Activated CD8-positive, alpha-beta memory T cell treated with anti-CD3 and anti-CD28 coated beads for 1 hour (primary cell): ENCODE results near the gene TMEM260.

Experiments
- DNase-seq, 2 donors: peaks; one replicate each; pipeline ENCODE4 v3.0.0-alpha.2; 2020; ENCODE audit warnings: low read depth in 1 of 2; ENCODE audit errors: extremely low read depth in 1 of 2

Gene TMEM260

DNA sequence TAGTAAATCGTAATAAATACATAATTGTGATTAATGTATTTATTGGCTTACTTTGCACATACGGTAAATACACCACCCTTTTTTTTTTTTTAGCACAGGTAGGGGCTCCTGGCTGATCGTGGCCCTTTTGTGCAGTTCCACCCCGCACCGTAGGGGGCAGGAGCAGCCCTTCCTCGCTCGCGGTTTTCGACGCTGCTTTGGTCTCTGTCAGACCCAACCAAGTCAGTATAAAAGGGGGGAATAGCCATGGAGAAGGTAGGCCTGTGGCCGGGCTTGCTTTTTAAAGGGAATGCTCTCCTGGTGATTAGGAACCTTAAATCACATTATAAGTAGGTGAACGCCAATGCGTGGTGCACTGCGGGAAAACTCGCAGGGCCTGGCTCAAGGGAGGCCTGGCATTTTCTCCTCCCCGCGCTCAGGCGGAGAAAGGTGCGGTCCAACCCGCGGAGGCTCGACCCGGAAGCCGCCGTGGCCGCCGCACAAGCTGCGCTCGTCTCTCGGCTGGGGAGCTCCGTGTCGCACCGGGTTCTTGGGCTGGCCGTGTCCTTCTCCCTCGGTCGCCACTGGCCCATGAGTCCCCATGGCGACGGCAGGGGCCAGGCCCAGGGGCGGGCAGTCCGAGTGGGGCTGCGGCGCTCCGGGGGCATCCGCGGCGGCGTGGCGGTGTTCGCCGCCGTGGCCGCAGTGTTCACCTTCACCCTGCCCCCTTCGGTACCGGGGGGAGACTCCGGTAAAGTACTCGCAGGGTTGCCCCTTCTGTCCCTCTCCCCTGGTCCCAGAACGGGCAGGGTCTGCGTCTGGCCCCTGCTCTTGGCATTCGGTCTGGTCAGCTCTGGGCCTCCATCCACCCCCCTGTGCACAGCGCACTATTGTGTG is at the start of gene TMEM260:
Gene TMEM260 (plus strand): TSS at position 454 of the 876 bp plus-strand sequence. CDS start 117 bp downstream, at position 571.
- DNase-seq = peak; percentile 76 to 84

DNA sequence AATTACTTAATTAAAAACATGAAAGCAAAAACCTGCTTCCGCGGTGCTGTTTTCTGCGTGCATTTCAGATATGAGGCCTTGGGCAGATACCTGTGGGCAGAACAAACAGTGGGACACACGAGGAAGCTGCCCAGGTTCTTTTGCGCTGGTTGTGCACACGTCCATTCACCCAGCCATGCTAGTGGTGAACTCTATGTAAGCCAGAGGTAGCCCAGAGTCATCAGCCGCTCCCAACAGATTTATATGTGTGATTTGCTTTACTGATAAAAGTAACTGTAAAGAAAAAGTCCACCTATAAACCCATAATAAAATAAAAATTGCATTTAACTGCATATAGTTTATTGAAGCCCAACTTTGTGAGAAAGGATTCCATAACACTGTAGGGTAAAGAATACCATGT is 47.1 kb upstream of the TMEM260 start:
- DNase-seq = no peak

DNA sequence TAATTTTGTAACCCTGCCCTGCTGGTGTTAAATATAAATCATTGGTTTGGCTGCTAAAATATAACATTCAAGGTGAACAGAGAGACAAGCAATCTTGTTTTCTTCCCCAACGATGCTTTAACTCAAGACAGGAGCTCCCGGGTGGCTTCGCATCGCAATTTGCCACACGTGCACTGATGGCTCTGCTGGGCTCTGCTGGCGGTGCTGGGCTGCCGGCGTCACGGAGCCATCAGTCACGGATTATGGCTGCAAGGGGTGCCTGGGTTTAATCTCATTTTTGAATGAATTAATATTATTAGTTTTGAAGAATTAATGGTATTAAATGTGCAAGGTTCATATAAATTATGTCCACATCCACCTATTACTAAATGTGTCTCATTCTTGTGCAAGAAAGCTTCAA is 44.9 kb upstream of the TMEM260 start:
- no peak for DNase-seq

DNA sequence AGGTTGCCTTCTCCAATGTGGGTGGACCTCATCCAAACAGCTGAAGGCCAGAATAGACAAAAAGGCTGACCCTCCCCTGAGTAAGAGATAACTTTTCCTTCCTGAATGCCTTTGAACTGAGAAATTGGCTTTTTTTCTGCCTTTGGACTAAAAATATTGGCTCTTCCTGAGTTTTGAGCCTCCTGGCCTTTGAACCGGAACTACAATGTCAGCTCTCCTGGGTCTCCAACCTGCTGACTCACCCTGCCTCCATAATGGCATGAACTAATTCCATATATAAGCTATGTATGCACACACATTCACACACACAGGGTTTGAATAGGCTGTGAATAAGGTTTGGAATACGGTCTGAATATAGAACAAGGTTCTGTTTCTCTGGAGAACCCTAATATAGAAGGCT is 39.7 kb upstream of the TMEM260 start:
- no peak for DNase-seq

DNA sequence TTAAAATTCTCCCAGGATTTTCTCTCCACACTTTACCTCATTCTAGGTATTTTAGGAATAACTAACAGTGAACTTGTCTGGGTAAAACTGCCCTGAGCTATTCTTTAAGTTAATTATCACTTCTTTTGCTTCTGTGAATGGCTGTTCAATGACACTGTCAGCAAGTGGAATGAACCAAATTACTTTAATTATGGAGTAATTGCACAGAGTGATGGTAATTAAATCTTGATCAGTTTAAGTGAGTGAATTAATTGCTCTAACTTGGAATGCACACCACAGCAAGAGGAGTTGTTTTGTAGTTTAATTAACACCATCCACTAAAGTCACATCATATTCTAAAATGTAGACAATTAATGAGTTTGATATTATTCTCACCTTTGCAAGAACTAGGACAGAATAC is 36.2 kb upstream of the TMEM260 start:
- no peak for DNase-seq

DNA sequence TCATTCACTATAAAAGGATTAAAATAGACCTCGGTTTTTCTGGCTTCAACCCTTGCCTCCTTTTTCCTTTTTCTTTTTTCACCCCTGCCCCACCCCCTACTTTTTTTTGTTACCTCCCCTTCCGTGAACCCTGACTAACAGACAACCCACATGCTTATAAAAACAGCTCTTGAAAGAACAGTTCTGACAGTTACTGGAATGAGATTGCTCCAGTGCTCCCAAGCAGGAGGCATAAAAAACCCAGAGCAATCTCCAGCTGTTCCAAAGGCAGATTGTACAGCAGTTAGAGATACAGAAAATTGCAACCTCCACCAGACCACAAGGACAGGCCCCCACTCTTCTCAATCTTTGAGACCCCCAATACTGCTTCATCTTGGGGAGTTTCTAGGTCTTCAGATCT is 29.9 kb upstream of the TMEM260 start:
- DNase-seq = no peak

DNA sequence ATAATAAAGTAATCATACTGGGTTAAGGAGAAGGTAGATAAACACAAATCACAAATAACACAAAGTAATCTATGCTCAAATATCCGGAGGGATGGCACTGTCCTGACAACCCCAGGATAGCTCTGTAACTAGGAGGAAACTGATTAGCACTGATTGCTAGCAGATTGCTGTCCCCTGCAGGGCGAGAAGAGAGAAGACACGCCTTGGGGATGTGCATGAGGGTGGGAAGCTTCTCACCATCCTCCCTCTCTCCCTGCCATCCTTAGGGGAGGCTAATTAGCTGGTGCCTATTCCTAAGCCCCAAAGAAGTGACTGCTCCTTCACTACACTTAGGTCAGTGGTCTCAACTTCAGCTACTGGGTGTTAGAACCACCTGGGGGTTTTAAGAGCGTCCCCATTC is 27.0 kb upstream of the TMEM260 start:
- DNase-seq = no peak

DNA sequence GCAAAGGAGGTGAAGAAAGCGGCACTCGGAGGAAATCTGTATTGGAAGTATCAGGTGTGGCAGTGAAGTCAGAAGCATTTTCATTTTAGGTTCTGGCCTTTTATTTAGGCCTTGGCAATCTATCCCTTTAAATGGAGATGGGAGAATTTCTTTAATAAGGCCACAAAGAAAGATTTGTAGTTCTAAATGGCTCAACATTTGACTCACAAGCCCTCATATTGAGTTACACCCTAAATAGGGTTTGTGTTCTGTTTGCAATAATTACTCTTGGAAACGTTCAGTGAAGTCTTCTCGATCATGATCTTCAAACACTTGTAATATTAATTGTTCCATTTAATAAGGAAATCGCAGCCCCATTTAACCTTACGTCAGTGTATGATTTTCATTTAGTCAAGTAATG is 25.3 kb upstream of the TMEM260 start:
- no peak for DNase-seq

DNA sequence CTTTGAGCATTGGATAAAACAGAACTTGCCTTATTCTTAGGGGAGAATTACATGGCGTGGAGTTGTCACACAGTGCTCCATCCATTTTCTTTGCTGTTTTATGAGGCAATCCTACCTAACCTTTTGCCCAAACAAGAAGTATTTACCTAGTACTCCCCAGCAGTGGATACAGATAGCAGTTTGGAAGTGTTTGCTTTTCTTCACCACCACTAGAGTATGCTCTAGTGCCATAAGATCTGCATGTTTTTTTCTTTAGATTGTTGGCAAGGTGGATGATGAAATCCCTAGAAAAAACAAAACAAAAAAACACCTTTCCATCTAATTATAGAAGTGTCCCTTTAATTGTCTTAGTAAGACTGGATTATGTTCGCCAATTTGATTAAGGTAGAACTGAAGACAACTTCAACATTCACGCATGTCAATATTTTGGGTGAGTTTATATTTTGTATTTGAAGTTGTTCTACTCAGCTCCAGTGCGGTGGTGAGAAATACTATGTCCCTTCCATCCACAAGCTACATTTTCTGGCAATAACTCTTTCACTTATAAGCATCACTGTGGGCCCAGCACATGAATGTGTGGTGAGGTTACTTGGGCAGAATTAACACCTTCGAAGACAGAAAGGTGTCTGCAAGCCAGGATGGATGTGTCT is 23.6 kb upstream of the TMEM260 start:
- no peak for DNase-seq

DNA sequence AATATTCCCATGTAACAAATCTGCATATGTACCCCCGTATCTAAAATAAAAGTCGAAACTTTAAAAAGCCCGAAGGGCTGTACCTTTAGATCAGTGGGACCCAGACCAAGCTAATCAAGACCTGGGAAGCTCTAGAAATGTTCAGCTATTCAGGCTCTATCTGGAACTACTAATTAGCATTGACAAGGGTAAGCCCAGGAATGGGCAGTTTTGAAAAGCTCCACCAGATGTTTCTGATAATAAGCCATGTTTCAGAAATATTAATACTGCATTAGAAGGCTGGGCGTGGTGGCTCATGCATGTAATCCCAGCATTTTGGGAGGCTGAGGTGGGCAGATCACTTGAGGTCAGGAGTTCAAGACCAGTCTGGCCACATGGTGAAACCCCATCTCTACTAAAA is 20.4 kb upstream of the TMEM260 start:
- DNase-seq = no peak

DNA sequence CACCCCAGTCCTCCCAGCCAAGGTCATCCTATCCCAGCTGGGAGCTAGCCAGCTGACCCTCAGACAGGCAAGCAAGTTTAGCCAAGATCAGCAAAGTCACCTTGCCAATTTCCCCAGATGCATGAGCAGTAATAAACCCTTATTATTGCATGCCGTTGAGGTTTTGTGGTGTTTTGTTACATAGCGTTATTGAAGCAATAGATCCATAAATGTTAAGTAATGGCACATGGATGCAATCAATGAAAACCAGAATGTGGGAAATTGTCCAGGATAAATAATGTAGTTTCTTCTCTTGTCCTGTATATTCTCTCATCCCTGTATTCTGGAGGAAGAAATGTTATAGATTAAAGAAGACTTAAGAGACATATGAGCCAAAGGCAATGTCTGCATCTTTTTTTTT is 18.0 kb upstream of the TMEM260 start:
- no peak for DNase-seq

DNA sequence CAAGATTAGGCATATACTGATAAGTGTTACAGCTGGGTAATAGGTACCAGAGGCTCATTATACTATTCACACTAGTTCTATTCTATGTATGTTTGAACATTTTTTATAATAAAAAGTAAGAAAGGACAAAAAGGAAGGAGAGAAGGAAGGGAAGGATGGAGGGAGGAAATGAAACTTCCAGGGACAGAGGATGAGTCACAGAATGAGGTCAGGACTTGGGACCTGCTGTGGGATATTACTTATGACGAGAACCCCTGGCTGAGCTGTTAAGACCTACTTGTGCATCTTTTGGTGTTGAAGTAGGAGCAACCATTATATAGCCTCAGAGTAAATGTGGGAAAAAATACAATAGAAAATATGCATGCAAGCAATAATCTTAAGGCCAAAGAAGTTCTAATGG is 16.7 kb upstream of the TMEM260 start:
- DNase-seq = no peak

DNA sequence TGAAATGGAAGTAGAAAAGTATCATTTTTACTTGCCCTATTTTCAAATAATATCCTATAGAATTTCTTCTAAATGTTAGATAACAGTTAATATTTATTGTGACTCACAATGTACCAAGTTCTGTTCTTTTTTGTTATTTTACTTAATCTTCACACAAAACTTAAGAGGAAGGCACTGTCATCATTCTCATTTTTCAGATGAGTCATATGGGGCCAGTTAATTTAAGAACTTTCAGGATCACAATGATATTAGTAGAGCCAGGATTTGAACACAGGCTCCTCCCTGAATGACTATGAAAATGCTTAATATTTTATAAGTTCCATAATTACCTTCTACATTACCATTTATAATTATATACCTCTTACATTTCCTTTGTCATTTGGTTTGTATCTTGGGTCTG is 10.4 kb upstream of the TMEM260 start:
- DNase-seq = no peak

DNA sequence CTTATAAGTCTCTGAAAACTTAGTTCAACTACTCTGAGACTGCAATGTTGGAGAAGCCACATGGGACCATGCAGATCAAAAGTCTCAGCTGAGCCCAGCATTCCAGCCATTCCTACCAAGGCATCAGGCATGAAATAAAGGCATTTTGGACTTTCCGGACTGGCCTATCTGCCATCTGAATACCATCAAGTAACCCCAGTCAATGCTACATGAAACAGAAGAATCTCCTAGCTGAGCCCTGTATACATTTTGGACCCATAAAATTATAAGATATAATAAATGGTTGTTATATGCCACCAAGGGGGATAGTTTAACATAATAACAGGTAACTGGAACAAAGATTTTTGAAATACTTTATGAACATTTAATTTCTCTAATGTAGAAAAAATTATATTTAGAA is 9.3 kb upstream of the TMEM260 start:
- no peak for DNase-seq

DNA sequence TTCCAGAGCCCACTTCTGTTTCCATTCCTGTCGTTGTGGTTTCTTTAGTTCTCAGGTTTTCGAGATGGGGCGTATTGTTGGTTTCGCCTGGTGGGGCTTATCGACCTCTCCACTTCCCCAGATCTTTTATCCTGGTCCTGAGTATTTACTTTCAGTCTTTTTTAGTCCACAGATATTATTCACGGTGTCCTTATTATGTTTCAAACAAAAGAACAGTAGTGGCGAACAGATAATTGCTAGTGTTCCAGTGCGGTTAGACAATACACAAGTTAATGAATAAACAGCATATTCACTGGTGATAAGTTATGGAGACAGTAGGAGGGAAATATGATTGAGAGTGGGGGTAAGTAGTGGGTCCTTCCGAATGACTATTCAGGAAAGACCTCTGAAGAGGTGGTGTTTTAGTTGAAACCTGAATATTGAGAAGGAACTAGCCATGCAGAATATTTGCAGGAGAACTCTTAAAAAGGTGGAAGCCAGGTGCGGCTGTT is 668 bp downstream of the TMEM260 start:
- DNase-seq = no peak

DNA sequence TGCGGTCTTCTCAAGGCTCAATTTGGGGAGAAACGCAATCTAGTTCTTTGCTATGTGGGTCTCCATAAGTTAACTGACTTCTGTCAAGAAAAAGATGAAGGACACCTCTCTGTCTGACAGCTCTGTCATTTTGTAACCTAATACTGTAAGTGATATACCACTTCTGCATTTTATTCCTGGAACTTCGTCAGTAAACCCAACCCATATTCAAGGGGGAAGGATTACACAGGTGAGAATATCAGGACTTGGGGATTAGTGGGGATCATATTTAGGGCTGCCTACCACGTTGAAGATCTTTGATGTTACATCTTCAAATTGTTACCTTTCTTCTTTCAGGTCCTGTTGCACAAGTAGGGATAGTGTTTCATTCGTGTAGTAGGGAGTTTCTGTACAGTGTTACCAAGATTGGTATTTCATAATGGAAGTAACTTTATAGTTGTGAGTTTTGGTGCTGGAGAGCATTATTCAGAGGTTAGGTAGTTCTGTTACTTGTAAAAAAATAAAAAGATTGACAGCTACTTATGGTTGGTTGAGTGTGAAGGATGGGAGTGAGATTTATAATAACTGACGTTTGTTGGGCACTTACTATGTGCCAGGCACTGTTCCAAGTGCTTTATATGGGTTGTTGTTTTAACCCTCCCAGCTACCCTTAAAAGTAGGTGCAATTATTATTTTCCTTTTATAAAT is 1.6 kb downstream of the TMEM260 start:
- DNase-seq = no peak

DNA sequence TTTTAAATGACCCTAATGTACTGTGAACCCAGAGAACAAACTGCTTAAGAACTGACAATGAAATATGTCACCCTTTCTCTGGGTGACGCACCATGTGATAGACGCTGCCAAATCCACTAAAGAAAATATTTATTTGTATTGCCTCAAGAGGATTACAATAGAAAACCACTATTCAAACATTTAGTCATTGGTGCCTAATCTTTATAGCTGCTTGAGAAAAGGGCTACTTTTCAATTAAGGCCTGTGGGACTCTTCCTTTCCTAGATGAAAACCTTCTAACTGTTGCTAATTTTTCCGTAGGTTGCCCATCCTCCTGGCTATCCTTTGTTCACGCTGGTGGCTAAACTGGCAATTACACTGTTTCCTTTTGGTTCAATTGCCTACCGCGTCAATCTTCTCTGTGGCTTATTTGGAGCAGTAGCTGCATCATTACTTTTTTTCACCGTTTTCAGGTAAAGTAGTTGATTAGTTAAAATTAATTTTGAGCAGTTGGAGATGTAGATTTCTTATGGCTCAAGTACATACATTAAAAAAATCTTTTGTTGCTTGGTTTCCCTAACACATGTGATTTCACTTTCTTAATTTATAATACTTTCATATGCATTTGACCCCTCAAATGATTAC is 6.0 kb downstream of the TMEM260 start:
- DNase-seq = no peak

DNA sequence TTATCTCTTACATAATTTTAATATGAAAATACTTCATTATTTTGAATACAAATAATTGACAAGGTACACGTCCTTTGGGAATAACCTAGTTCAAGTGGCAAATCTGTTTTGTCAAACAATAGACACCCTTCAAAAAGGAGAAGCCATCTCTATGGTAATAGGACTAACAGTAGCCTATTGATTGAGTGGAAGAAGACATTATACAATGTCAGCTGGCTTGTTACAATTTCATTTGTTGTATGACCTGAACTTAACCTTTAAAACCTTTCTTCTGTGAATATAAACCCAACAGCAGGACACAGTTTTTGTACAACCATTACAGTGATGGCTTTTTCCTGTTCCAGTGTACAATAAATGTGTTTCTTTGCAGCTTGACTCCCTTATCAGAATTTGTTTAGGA is 8.1 kb downstream of the TMEM260 start:
- no peak for DNase-seq

DNA sequence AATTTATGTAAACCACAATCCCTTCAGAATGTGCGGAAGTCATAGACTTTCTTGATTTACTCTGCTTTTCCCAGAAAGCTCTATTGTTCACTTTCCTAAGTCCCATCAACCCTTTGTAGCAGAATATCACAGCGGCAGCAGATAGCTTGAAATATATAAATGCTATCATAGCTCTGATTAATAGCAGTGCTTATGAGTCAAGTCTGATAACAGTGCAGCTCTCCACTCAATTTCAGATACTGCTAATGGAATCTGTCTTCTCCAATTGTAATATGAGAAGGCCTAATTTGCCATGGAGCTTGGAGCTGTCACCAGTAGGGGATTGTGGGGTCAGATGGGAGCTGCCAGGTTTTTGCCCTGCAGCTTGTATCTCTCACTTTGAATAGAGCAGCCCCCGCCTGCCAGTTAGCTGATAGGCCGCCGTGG is 10.9 kb downstream of the TMEM260 start:
- DNase-seq = no peak

DNA sequence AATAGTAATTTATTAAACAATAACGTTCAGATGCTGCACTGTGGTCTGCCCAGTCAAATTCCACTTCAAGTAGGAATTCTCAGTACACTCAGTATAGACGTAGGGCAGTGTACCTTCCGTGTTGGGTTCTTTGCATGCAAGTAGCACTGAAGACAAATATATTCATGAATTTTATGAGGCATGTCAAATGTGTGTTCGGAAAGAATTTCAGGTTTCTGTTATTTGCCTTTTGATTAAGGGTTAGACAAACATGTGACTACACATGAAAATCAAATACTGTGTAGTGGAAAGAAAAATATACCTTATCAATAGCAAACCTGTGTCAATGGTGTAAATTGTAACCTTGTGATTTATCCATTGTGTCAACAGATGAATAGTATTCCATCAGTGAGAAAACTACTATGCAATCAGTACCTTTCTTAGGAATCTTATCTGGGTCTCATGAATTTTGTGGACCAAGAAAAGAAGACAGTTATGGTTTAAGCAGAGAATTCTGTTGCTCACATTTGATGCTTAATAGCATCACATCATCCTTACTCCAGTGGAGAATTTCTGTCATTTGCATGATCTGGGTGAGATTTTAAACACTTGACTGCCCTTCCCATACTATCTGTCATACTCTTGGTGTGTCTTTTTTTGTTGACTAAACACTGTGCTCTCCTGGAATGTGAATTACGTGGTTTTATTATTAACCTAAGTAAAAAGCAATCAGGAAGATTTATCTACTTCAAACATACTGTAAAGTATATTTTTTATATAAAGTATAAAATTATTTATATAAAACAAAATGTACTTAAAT is 13.3 kb downstream of the TMEM260 start:
- no peak for DNase-seq
